IPS DF 6.9 (cell line): Measurements from ENCODE around the gene OLFML3.
A peak's percentile ranks its signal among the peaks of the same experiment; 100 is the strongest.

Source experiments
- DNase-seq: peaks from one replicate; pipeline ENCODE4 v3.0.0-alpha.2; 2013; ENCODE audit warnings: low read depth, low spot score
- H3K27ac ChIP-seq: one replicate; pipeline ENCODE4 v1.5.1; 2013; ENCODE audit warnings: low read length, control low read depth
- H3K27me3 ChIP-seq: 2 replicates; pipeline ENCODE4 v1.6.1; 2013; ENCODE audit warnings: mild to moderate bottlenecking, low read length; ENCODE audit not compliant: control insufficient read depth, insufficient read depth
- H3K36me3 ChIP-seq: 2 replicates; pipeline ENCODE4 v1.6.1; 2013; ENCODE audit warnings: low read length; ENCODE audit not compliant: control insufficient read depth, insufficient read depth
- H3K4me1 ChIP-seq: 2 replicates; pipeline ENCODE4 v1.6.1; 2013; ENCODE audit warnings: low read length; ENCODE audit not compliant: control insufficient read depth, insufficient read depth
- H3K4me3 ChIP-seq: 2 replicates; pipeline ENCODE4 v1.5.1; 2013; ENCODE audit warnings: mild to moderate bottlenecking, low read length
- H3K9me3 ChIP-seq: 2 replicates; pipeline ENCODE4 v1.6.1; 2013; ENCODE audit warnings: low read length, inconsistent platforms; ENCODE audit not compliant: control insufficient read depth, insufficient read depth
- WGBS: extraction: QIAGEN DNeasy Blood & Tissue Kit; methylation state at CpG from one replicate; pipeline ENCODE4 v1.1.7; 2013; ENCODE audit warnings: mixed read lengths, missing lambda C conversion rate; ENCODE audit not compliant: insufficient read length, insufficient coverage; 5-methylcytosine and 5-hydroxymethylcytosine counted together

OLFML3 gene

GRCh38 chr1:114024049-114024448 lies 44.8 kb downstream of the OLFML3 start:
- H3K27me3 ChIP-seq: no peaks in the 10 kb centered on the region
- H3K36me3 ChIP-seq: peaks cover 4% of the 10 kb centered on the region
- DNase-seq: no peak
- no peaks in the 10 kb centered on the region for H3K9me3 ChIP-seq
- H3K27ac ChIP-seq: peak overlapping the region; percentile 24
- H3K4me1 ChIP-seq: no peaks in the 10 kb centered on the region
- H3K4me3 ChIP-seq: no peak overlapping the region
- no CpG with 5 or more reads among the region's 6 CpGs for WGBS

- no peaks in the 10 kb centered on the region for H3K9me3 ChIP-seq
- DNase-seq: no peak
- no CpG with 5 or more reads among the region's 5 CpGs for WGBS
- no peak overlapping the region for H3K27ac ChIP-seq
- H3K4me3 ChIP-seq: no peak overlapping the region
- no peaks in the 10 kb centered on the region for H3K27me3 ChIP-seq
- no peaks in the 10 kb centered on the region for H3K4me1 ChIP-seq
- no peaks in the 10 kb centered on the region for H3K36me3 ChIP-seq
Observed at GRCh38 chr1:114025609-114026401, 46.5 kb downstream of the OLFML3 start.

- Histone ChIP-seq H3K36me3 (no peaks in the 10 kb centered on the region), H3K4me1 (no peaks in the 10 kb centered on the region), H3K4me3 (no peak overlapping the region), H3K9me3 (no peaks in the 10 kb centered on the region), H3K27ac (no peak overlapping the region), H3K27me3 (no peaks in the 10 kb centered on the region)
- DNase-seq: no peak
- WGBS: no CpG with 5 or more reads among the region's 6 CpGs
Observed at GRCh38 chr1:114026797-114027196, 47.5 kb downstream of the OLFML3 start.
